Liver (tissue), 2 donors: ENCODE measurements around the gene ACO2.

ENCODE experiments used
- GABPA ChIP-seq, 2 donors: IDR thresholded peaks in 1 of 2; conservative IDR thresholded peaks in 1 of 2; 2 replicates each; pipeline ENCODE4 v1.6.1; 2016; ENCODE audit warnings: antibody characterized with exemption in 2 of 2, mild to moderate bottlenecking in 1 of 2, moderate library complexity in 1 of 2
- RAD21 ChIP-seq, 2 donors: IDR thresholded peaks; 2 replicates each; pipeline ENCODE4 v1.6.1; 2016; ENCODE audit warnings: antibody characterized with exemption in 2 of 2, mild to moderate bottlenecking in 2 of 2
- TAF1 ChIP-seq: conservative IDR thresholded peaks from 2 replicates; pipeline ENCODE4 v1.6.1; 2016; ENCODE audit warnings: antibody characterized with exemption, mild to moderate bottlenecking
- donor health status: healthy.

DNA sequence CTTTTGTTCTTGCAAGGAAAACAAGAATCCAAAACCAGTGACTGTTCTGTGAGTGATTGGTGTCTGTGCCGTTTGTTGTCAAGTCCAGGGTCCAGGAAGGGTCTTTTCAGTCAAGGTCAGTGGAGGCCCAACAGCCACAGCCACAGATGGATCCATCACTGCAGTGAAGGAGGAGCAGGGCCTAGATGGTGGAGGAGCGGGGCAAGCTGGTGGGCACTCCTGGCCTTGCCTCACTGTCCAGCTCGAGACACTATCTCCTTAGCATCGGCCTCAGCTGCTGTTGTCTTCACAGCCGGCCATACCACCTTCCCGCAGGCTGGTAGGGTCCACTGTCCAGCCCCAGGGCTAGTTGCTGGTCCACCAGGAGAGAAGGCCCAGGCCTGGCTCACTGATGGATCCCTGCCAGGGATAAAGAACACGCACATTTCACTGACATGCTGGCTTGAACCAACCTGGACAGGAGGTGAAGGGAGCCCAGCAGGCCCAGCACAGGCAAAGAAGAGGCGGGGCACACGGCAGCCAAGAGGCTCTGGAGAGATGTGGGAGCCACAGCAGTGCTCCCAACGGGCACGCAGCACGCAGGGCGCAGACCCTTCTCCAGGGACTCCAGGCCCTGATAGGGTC, 60.1 kb downstream of the ACO2 start:
- TF ChIP-seq TAF1, result no peak
- TF ChIP-seq GABPA (IDR thresholded peaks at IDR 0.05 in 1 of 2, conservative IDR thresholded peaks at IDR 0.05 in 1 of 2), result no peak
- TF ChIP-seq RAD21 (IDR thresholded peaks at IDR 0.05), result no peak
